HS-27A (cell line): Measurements from ENCODE around the gene HES2.
"Not testable (repeated sequence)": the region's sequence is repeated elsewhere in the genome, so short reads cannot be mapped to it uniquely, and the experiment has no call there.

Source experiments
- DNase-seq: peaks from one replicate; pipeline ENCODE4 v3.0.0-alpha.2; 2012; ENCODE audit warnings: low read depth, missing footprints

Gene HES2

DNA sequence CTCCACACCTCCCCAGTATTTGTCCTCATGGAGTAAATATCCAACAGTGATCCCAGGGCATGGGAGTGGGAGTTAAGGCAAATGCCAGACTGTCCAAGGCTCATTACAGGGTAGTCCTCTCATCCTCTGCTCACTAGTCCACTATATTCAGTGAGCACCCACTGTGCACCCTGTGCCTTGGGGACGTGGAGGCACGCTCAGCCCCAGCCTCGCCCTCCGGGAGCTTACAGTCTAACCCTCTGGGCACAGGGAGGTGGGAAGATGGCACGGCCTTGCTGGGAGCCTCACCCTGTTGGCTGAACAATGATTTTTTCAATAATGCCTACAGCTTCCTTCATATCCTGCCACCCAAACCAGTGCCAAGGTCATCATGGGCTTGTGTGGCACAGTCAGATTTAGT lies 2.8 kb downstream of the HES2 start:
- DNase-seq = no peak

- no peak for DNase-seq
Observed at GRCh38 chr1:6416295-6416656, 3.4 kb downstream of the HES2 start.

GRCh38 chr1:6414881-6415626 lies 4.7 kb downstream of the HES2 start:
- no peak for DNase-seq

GRCh38 chr1:6414443-6414844 lies 5.3 kb downstream of the HES2 start:
- DNase-seq = no peak

DNA sequence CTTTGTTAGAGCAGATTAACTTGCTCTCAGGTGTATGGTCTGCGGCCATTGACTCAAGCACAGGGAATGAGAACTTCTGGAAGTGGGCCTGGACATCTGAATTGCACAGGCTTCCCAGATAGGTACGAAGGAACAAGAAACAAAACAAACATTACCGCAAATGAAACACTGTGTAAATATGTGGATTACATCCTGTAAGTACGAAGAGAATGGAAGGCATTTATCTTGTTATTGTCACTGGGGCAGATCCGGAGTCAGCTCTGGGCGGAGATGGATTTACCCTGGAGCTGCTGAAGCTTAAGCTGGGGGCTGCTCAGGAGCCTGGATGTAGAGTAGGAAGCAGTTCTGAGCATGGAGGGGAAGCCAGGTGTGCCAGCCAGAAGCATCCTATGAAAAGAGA lies 6.8 kb downstream of the HES2 start:
- DNase-seq = no peak

DNA sequence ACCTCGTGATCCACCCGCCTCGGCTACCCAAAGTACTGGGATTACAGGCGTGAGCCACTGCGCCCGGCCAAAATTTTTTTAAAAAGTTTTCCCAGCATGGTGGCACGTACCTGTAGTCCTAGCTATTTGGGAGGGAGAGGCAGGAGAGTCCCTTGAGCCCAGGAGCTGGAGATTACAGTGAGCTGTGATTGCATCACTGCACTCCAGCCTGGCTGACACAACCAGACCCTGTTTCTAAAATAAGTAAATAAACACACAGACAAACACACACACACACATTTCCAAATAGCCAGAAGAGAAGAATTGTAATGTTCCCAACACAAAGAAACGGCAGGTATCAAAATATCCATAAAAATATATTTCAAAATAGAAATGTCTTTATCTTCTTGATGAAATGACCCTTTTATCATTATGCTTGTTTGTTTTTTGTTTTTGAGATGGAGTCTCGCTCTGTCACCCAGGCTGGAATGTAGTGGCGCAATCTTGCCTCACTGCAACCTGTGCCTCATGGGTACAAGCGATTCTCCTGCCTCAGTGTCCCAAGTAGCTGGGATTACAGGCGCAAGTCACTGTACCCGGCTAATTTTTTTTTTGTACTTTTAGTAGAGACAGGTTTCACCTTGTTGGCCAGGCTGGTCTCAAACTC lies 9.3 kb downstream of the HES2 start:
- DNase-seq = no peak

DNA sequence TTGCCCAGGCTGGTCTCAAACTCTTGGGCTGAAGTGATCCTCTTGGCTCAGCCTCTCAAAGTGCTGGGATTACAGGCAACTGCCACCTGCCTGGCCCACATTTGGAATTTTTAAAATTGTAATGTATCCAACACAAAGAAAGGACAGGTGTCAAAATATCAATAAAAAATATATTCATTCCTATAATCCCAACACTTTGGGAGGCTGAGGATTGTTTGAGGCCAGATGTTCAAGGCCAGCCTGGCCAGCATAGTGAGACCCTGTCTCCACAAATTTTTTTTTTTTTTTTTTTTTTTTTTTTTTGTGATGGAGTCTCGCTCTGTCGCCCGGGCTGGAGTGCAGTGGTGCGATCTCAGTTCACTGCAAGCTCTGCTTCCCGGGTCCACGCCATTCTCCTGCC lies 10.0 kb downstream of the HES2 start:
- no peak for DNase-seq

- DNase-seq = no peak
Observed at GRCh38 chr1:6409053-6409452, 10.7 kb downstream of the HES2 start.

GRCh38 chr1:6408023-6408422 lies 11.7 kb downstream of the HES2 start:
- DNase-seq = no peak

- DNase-seq = no peak
Observed at GRCh38 chr1:6401673-6402072, 18.0 kb downstream of the HES2 start.

DNA sequence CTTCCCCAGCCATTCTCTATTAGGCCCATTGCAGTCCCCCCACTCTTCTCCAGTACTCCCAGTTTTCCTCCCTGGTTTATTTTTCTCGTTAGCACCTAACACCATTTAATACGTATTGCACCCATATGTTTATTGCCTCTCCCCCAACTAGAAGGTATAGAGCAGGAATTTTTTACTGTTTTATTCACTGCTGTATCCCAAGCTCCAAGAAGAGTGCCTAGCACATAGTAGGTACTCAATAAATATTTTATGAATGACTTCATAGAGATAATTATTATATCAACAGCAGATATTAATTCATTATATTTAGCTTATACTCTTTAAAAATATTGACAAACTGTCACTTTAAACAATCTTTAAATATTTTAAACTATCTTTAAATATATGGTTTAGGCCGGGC lies 20.4 kb downstream of the HES2 start:
- no peak for DNase-seq

- DNase-seq = no peak
Observed at GRCh38 chr1:6397844-6398441, 21.8 kb downstream of the HES2 start.

GRCh38 chr1:6396998-6397397 lies 22.7 kb downstream of the HES2 start:
- no peak for DNase-seq

GRCh38 chr1:6395781-6396244 lies 23.9 kb downstream of the HES2 start:
- DNase-seq = not testable (repeated sequence)

DNA sequence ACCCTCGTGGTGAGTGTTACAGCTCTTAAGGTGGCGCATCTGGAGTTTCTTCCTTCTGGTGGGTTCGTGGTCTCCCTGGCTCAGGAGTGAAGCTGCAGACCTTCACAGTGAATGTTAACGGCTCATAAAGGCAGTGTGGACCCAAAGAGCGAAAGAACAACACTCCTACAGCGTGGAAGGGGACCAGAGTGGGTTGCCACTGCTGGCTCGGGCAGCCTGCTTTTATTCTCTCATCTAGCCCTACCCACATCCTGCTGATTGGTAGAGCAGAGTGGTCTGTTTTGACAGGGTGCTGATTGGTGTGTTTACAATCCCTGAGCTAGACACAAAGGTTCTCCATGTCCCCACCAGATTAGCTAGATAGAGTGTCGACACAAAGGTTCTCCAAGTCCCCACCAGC lies 24.6 kb downstream of the HES2 start:
- DNase-seq = not testable (repeated sequence)

GRCh38 chr1:6393400-6394187 lies 26.1 kb downstream of the HES2 start, which contains the start of gene ACOT7:
TSS of gene ACOT7 (minus strand) at chr1:6393767. CDS start at chr1:6393399, 368 bp downstream.
- peak; percentile 64 for DNase-seq

DNA sequence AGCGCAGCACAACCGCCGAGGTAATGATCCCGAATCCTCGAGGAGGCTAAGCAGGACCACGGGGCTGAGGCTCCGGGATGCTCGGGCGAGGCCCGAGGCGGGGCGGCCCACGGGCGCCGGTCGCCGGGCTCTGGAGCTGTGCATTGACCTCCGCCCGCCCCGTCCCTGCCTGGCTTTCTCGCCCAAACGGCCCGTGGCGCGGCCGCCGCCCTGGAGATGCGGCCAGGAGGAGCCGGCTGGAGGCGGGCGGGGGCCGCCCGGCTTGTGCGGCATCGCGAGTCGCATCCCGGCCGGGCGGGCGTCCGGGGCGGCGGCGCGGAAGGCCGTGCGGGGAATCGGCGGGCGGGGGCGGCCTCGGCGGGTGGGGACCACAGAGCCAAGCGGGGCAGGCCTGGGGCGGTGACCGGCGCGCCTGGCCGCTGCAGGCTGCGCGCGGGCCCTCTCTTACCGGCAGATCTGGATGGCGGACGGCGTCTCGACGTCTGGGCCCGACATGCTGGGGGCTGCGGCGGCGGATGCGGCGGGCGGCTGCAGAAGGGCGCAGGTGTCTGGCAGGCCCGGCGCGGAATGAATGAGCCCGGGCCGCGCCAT lies 26.8 kb downstream of the HES2 start:
- DNase-seq = no peak

DNA sequence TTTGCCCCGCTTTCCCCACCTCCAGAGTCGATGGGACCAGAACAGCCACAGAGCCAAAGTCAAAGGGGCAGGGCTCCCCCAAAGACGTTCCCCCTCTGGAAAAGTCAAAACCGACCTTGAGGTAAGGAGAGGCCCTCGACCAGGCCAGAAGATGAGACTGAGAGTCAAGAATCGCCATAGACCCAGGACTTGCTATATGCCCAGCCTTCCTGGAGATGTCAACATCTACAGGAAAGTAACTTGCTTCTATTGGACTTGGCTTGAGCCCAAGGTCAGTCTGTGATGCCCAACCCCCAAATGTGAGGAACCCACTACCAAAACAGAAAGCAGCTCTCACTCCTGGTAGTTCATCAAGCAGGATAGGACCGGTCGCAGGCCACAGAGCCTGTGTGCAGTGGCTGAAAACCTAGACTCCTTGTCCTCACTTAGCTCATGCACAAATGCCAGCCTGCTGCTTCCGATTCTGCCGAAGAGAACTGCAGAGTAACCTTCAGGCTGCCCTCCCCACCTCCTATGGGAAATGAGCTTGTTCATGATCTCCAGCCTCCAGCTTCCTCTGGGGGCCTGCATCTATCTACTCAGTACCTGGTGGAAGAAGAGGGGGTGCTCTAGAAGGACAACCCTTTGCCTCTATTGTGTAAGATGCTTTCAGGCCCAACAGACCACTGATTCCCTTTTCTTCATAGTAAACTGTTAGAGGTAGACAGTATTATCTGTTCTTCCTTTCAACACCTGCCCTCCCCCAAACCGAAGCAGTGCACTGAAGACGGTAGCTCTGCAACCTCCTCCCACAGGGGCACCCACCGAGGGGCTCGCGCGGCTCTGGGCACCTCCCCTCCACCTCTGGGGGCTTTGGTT lies 27.5 kb downstream of the HES2 start:
- DNase-seq = no peak

GRCh38 chr1:6389971-6390370 lies 29.7 kb downstream of the HES2 start:
- DNase-seq = no peak

- DNase-seq = no peak
Observed at GRCh38 chr1:6386371-6386949, 33.3 kb downstream of the HES2 start.
